Raji (cell line): ENCODE measurements around the gene COA7.
A peak's percentile ranks its signal among the peaks of the same experiment; 100 is the strongest.

Experiments
- POLR2A ChIP-seq: IDR thresholded peaks from 2 replicates; pipeline ENCODE4 v1.6.1; 2011; ENCODE audit warnings: low read depth, low read length, control low read depth; ENCODE audit not compliant: insufficient read depth

COA7 gene

GRCh38 chr1:52697795-52698674 is at the start of gene COA7:
TSS of gene COA7 (minus strand) at chr1:52698347. CDS start at chr1:52698326, 21 bp downstream.
- TF ChIP-seq POLR2A = peak; percentile 94

DNA sequence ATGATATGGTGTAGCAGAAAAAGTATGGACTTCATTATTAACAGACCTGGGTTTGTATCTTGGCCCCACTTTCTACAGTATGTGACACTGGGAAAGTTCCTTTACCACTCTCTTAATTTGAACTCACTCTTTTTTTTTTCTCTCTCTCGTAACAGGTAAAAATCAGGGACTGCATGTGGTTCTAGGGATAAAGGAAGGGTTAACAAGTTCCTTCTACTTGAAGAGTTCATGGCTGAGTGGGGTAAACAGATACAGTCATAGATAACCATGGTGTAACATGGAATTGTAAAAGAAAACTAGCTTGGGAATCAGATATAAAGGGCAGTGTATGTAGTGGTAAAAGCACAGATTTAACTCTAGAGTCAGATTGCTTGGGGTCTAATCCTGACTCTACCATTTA is 49.3 kb upstream of the COA7 start:
- no peak for TF ChIP-seq POLR2A

- TF ChIP-seq POLR2A = no peak
Measured at GRCh38 chr1:52746189-52746588, 48.0 kb upstream of the COA7 start.

DNA sequence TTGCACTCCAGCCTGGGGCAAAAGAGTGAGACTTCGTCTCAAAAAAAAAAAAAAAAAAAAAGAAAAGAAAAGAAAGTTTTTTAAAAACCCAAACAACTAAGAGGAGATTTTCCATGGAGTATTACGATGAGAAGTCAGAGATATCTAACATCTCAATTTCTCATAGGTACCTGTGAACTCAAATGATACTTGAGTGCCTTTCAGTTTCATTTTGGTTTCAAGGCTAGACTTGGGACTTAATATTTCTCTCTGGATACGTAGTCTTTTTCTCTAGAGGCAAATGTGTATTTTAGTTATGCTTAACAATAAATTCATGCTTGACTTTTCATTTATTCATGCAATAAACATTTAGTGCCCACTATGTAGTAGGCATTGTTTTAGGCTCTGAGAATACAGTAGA is 43.1 kb upstream of the COA7 start:
- no peak for TF ChIP-seq POLR2A

GRCh38 chr1:52739699-52740467 is 41.7 kb upstream of the COA7 start:
- TF ChIP-seq POLR2A = no peak

DNA sequence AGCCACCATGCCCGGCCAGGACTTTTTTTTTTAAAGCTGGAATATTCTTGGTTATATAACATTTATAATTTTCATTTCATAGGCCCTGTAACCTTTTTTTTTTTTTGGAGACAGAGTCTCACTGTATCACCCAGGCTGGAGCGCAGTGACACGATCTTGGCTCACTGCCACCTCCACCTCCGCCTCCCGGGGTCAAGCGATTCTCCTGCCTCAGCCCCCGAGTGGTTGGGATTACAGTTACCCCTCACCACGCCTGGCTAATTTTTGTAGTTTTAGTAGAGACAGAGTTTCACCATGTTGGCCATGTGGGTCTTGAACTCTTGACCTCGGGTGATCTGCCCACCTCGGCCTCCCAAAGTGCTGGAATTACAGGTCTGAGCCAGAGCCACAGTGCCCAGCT is 40.7 kb upstream of the COA7 start:
- TF ChIP-seq POLR2A = no peak

- TF ChIP-seq POLR2A = no peak
Measured at GRCh38 chr1:52738148-52738547, 40.0 kb upstream of the COA7 start.

- TF ChIP-seq POLR2A = no peak
Measured at GRCh38 chr1:52733368-52733767, 35.2 kb upstream of the COA7 start.

GRCh38 chr1:52727956-52728656 is 30.0 kb upstream of the COA7 start:
- no peak for TF ChIP-seq POLR2A

DNA sequence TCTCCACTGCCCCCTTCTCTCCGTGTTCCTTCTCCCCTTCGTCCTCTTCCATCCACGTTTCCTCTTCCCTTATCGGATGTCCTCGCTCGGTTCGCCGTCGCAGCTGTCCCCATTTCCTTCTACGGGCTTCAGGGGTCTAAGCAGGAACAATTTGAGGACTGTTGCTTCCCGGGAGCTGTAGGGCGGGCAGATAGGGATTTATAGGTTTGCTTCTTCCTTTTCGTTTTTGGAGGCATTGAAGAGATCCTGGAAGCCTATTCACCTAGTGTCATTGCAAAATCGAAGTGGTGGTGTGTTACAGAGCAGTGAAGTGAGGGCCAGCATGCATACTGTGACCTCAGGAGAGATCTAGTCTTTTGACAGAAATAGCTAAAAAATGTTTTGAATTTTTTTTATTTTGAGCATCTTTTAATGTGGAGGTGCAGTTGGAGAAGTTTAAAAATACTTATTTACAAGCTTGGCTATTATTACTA is 29.0 kb upstream of the COA7 start:
- TF ChIP-seq POLR2A = no peak

- TF ChIP-seq POLR2A = peak; percentile 63
Measured at GRCh38 chr1:52726265-52727113, 28.3 kb upstream of the COA7 start, which contains the start of gene ZYG11B. TSS of gene ZYG11B (plus strand) at chr1:52726453. CDS start at chr1:52726654, 201 bp downstream.

GRCh38 chr1:52725903-52726264 is 27.7 kb upstream of the COA7 start:
- no peak for TF ChIP-seq POLR2A

GRCh38 chr1:52723260-52723659 is 25.1 kb upstream of the COA7 start:
- TF ChIP-seq POLR2A = no peak

DNA sequence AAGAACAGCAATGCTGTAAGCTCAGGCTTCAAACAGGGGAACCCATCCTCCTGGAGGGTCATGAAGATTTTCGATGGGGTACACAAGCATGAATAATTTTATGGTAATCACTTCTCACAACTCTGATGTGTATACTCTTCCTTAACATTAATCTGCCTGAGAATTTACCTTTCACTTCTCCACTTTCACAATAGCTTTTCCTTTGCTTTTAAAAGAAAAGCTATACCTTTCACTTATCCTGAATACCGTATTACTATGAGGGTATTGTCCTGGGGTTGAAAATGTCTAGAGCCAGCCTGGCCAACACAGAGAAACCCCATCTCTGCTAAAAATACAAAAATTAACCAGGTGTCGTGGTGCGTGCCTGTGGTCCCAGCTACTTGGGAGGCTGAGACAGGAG is 15.4 kb upstream of the COA7 start:
- no peak for TF ChIP-seq POLR2A

DNA sequence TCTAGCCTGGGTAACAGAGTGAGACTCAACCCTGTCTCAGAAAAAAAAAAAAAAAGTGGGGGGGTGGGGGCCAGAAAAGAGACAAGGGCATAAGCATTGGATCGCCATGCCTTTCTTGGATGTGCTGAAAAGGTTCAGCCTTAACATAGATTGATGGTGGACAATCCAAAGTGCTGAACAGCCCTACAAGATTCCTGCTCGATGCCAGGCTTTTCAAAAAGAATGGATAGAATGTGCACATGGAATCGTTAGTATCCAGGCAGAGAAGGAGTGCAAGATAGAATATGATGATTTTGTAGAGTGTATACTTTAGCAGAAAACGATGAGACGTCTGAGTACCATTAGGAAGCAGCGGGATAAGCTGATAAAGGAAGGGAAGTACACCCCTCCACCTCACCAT is 10.9 kb upstream of the COA7 start:
- no peak for TF ChIP-seq POLR2A
